AML-193 (cell line): ENCODE measurements around the gene BCAS4.

Source experiments
- DNase-seq, 2 experiments: peaks; one replicate each; lab custom pipeline; 2025; lab: John Stamatoyannopoulos, UW

Gene BCAS4

DNA sequence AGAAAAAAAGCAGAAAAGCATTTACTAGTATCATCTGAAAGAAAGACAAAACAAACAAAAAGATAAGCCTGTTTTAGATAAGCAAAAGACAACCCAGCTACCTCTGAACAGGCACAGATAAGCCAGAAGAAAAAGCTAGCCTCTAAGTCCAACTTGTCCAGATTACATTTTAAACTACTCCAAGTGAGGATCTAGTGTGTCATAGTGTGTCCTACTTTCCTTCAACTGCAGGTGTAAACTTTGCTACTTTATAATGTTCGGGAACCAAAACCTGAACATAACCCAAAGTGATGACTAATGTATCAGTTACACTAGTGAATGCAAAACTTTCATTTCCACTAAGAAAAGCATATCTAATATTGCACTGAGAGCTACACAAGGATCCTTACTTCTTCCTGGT, 116.9 kb downstream of the BCAS4 start:
- DNase-seq = no peak

DNA sequence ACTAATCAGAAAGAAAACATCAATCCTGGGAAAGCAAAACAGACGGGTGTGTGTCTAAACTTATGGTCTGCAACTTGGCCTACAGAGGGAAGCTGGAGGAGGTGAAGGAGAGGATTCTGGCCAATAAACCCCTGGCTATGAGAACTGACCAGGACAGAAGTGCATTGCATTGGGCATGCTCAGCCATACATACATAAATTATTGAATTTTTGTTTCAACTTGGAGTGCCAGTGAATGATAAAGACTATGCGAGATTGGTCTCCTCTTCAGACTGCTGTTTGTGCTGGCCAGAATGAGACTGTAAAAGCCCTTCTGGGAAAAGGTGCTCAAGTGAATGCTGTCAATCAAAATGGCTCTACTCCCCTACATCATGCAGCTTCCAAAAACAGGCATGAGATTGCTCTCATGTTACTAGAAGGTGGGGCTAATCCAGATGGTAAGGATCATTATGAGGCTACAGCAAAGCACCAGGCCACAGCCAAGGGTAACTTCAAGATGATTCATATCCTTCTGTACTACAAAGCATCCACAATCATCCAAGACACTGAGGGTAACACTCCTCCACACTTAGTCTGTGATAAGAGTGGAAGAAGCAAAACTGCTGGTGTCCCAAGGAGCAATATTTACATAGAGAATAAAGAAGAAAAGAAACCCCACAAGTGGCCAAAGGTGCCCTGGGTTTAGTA, 119.0 kb downstream of the BCAS4 start:
- DNase-seq = no peak

DNA sequence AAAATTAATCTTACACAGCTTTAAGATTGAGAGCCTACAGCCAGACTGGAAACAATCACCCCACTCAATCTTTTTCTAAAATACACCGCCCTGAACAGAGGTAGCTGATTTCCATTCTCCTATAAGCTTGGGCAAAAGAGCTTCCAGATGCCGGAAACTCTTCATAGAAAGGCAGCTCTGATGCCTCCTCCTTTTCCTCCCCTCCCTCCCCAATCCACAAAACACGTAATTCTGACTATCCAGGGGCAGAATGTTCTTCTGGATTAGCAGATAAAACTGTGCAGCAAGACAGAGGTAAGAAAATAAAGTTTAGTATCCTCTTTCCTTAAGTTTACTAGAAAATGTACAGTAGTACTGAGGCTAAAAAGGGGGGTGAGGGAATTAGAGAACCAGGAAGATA, 120.6 kb downstream of the BCAS4 start:
- DNase-seq = no peak

DNA sequence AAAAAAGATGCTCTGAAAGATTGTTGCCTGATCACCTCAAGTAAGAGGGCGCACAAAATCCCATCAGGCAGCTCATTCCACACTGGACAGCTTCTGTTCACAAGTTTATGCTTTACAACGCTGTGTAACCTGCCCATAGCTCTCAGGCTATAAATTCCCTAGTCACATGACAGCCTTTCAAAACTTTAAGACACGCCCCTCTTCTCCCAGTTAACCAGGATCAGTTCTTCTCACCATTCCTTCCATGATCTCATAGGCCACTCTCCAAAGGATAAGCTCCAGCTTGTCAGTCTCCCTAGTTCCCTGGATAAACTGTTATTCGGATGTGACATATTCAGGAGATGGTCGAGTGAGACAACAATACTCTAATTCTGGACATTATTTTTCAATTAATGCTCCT, 121.4 kb downstream of the BCAS4 start:
- no peak for DNase-seq

DNA sequence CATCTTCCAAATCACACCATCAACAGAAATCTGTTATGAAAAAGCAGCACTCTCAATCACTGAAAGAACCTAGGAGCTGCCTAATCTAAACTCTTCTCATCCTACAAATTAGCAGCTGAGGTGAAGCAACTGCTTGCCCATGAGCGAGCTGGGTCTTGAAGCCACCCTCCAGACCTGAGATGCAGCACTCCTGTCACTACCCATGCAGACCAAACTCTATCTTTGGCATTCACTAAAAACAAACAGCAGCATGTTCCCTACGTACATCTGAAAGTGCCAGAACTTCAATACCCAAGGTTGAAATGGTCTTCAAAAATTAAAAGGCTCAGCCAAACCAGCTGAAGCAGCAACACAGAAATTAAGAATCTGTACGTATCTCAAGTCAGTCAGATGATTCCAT, 122.1 kb downstream of the BCAS4 start:
- DNase-seq = no peak

DNA sequence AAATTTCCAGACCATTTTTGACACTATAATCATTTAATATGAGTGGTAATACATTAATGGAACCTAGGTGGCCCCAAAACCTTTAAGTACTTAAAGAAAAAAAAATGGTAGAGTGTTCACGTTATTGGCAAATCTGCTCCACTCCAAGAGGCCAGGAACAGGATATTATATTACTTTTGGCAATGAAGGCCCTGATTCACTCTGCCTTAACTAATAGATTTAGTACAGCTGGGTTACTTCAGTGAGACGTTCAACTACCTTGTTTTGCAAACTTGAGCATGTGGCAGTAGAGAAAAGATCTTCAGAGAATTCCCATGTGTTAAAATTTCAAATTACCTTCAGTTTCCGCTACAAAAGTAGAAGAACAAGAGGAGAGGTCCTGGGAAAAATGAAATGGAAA, 123.5 kb downstream of the BCAS4 start:
- DNase-seq = no peak

- no peak for DNase-seq
These were observed 124.7 kb downstream of the BCAS4 start for GRCh38 chr20:50919567-50919966.

DNA sequence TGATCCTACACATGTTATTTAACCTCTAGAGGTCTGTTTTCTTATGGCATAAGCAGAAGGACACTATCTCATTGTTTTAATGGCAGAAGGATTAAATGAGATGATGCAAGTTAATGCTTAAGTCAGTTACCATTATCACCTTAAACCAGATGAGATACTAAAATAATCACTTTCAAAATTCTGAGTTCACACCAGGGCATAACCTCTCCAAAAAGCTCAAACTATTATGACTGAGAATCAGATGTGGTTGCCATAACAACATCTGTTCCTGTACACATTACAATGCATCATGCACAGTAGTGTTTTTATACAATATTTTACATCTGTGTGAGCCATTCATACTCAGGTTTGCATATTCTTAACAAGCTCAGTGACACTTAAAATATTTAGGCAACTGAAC, 126.1 kb downstream of the BCAS4 start:
- DNase-seq = no peak

DNA sequence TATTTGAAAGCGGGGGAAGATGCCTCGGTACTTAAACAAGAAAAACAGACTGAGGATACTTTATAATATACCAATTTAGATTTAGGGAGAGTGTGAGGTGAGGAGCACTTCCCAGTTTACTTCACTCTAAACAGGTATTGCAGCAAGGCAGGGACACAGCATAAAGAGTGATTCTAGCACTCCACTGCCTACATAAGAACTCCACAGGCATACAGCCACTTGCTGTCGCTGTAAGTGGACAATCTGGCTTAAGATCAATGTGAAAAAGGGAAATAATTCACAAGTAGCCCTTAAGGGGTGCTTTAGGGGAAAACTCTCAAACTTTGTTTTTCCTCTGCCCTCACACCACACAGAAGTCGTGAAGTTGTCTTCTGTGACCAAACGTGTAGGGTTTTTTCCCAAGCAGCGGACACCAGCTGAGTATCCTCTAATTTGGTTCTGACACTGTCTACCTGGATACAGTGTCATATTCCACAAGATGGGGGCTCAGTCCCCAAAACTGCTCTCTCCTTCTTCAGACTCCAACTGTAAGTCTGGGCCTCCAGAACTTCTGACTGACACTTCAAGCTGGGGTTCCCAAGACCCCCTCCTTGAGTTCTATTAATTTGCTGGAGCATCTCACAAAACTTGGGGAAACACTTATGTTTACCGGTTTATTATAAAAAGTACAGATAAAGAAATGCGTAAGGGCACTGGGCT, 127.1 kb downstream of the BCAS4 start:
- DNase-seq = no peak

- no peak for DNase-seq
These were observed 129.5 kb downstream of the BCAS4 start for GRCh38 chr20:50924261-50924920.

GRCh38 chr20:50926530-50926929, 131.7 kb downstream of the BCAS4 start:
- no peak for DNase-seq
